Osteoblast (primary cell): Measurements from ENCODE around the gene ANKRD29. TPM values are rescaled to one million over a fixed set of nuclear protein-coding genes. Genes with fewer than 3 reads are reported as not detected.

Source experiments
- DNase-seq: peaks from one replicate; pipeline ENCODE4 v3.0.0; 2011; ENCODE audit warnings: low spot score, mixed read lengths; ENCODE audit not compliant: insufficient read length; ENCODE audit errors: missing footprints
- H2AFZ ChIP-seq: 2 replicates; pipeline ENCODE4 v1.6.0; 2011; ENCODE audit warnings: mild to moderate bottlenecking, low read length
- H3K27ac ChIP-seq: 2 replicates; pipeline ENCODE4 v1.5.1; 2011; ENCODE audit warnings: mild to moderate bottlenecking, low read depth, low read length, moderate library complexity
- H3K27me3 ChIP-seq: 2 replicates; pipeline ENCODE4 v1.6.0; 2012; ENCODE audit warnings: mild to moderate bottlenecking, control low read depth, inconsistent platforms, low read length, moderate library complexity; ENCODE audit not compliant: insufficient read depth
- H3K36me3 ChIP-seq: 2 replicates; pipeline ENCODE4 v1.5.1; 2011; ENCODE audit warnings: mild to moderate bottlenecking, low read length, control low read depth, moderate library complexity; ENCODE audit not compliant: insufficient read depth
- H3K4me1 ChIP-seq: 2 replicates; pipeline ENCODE4 v1.5.1; 2011; ENCODE audit warnings: mild to moderate bottlenecking, low read length, control low read depth, moderate library complexity; ENCODE audit not compliant: insufficient read depth
- H3K4me2 ChIP-seq: 2 replicates; pipeline ENCODE4 v1.6.0; 2011; ENCODE audit warnings: mild to moderate bottlenecking, low read length; ENCODE audit not compliant: insufficient read depth
- H3K4me3 ChIP-seq: fragments of 200-600 bp; sonication (generic); 3 replicates; pipeline ENCODE4 v1.5.1; 2012; ENCODE audit warnings: mild to moderate bottlenecking, low read length, inconsistent platforms; ENCODE audit not compliant: insufficient read depth
- H3K79me2 ChIP-seq: 2 replicates; pipeline ENCODE4 v1.6.0; 2012; ENCODE audit warnings: mild to moderate bottlenecking, low read length, control low read depth, inconsistent platforms; ENCODE audit not compliant: insufficient read depth
- H3K9me3 ChIP-seq: 2 replicates; pipeline ENCODE4 v1.5.1; 2011; ENCODE audit warnings: low read depth, low read length, control low read depth
- H4K20me1 ChIP-seq: 2 replicates; pipeline ENCODE4 v1.6.0; 2012; ENCODE audit warnings: mild to moderate bottlenecking, low read length, control low read depth; ENCODE audit not compliant: insufficient read depth
- total RNA-seq: library from RNA; depleted of rRNA; stranded (reverse); fragments of >200 nt; gene quantifications from 2 replicates; pipeline ENCODE4 v1.2.3, GENCODE V29; 2012
- TF ChIP-seq, protein P1 (sequence below): IDR thresholded peaks from 2 replicates; pipeline ENCODE4 v1.5.1; 2011; ENCODE audit warnings: mild to moderate bottlenecking, low read depth, low read length, moderate library complexity; ENCODE audit errors: extremely low read depth

The ANKRD29 gene
- total RNA-seq, 1 donor: 9.8 TPM

GRCh38 chr18:23599809-23600208 is 62.9 kb downstream of the ANKRD29 start:
- Histone ChIP-seq H3K9me3 (no peaks in the 10 kb centered on the region), H3K79me2 (no peaks in the 10 kb centered on the region)
- DNase-seq: no peak

DNA sequence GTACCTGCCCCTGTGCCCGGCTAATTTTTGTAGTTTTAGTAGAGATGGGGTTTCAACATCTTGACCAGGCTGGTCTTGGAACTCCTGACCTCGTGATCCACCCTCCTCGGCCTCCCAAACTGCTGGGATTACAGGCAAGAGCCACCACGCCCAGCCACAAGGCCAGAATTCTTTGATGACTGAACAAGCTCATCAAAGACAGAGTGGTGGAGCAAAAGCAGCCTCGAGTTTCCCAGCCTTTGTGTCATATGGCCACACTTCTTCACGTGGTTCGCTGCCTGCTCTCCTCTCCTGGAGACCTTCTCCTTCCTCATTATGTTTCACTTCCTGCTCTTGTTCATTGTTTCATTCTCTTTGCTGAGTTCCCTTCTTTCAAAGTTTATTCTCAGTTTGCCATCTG is 66.5 kb downstream of the ANKRD29 start:
- TF ChIP-seq, protein P1, sequence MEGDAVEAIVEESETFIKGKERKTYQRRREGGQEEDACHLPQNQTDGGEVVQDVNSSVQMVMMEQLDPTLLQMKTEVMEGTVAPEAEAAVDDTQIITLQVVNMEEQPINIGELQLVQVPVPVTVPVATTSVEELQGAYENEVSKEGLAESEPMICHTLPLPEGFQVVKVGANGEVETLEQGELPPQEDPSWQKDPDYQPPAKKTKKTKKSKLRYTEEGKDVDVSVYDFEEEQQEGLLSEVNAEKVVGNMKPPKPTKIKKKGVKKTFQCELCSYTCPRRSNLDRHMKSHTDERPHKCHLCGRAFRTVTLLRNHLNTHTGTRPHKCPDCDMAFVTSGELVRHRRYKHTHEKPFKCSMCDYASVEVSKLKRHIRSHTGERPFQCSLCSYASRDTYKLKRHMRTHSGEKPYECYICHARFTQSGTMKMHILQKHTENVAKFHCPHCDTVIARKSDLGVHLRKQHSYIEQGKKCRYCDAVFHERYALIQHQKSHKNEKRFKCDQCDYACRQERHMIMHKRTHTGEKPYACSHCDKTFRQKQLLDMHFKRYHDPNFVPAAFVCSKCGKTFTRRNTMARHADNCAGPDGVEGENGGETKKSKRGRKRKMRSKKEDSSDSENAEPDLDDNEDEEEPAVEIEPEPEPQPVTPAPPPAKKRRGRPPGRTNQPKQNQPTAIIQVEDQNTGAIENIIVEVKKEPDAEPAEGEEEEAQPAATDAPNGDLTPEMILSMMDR: no peak
- Histone ChIP-seq H3K27me3 (no peaks in the 10 kb centered on the region), H3K4me2 (no peak overlapping the region), H3K36me3 (no peaks in the 10 kb centered on the region), H4K20me1 (no peaks in the 10 kb centered on the region), H3K79me2 (no peaks in the 10 kb centered on the region), H2AFZ (no peak overlapping the region), H3K4me3 (no peak overlapping the region), H3K9me3 (no peaks in the 10 kb centered on the region), H3K27ac (no peak overlapping the region), H3K4me1 (peaks cover 25% of the 10 kb centered on the region)
- no peak for DNase-seq

More at GRCh38 chr18:23599809-23600208, 62.9 kb downstream of the ANKRD29 start:
- Histone ChIP-seq H3K27ac (no peak overlapping the region), H3K4me1 (peaks cover 4% of the 10 kb centered on the region), H3K4me3 (no peak overlapping the region), H3K36me3 (no peaks in the 10 kb centered on the region), H3K4me2 (no peak overlapping the region), H3K27me3 (no peaks in the 10 kb centered on the region), H2AFZ (no peak overlapping the region), H4K20me1 (no peaks in the 10 kb centered on the region)
- TF ChIP-seq, protein P1: no peak

DNA sequence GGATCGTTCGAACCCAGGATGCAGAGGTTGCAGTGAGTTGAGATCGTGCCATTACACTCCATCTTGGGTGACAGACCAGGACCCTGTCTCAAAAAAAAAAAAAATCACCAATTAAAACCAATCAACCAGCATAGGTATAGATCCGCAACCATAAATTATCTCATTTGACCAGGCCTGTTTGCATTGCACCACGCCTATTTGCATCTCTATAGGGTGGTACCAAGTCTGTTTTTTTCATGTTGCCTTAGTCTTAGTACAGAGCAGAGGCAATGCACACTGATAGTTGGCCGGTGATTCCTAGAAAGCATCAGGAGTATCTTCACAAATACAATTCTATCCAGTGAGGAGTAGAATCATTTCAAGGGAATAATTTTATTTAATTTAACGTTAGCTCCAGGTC is 67.1 kb downstream of the ANKRD29 start:
- Histone ChIP-seq H3K36me3 (no peaks in the 10 kb centered on the region), H3K4me3 (no peak overlapping the region), H3K27ac (no peak overlapping the region), H3K4me1 (peaks cover 28% of the 10 kb centered on the region), H3K4me2 (no peak overlapping the region), H2AFZ (no peak overlapping the region), H3K27me3 (no peaks in the 10 kb centered on the region), H3K9me3 (no peaks in the 10 kb centered on the region), H4K20me1 (no peaks in the 10 kb centered on the region), H3K79me2 (no peaks in the 10 kb centered on the region)
- TF ChIP-seq, protein P1: no peak
- no peak for DNase-seq

GRCh38 chr18:23593720-23594119 is 69.0 kb downstream of the ANKRD29 start:
- Histone ChIP-seq H4K20me1 (no peaks in the 10 kb centered on the region), H3K79me2 (no peaks in the 10 kb centered on the region), H3K4me2 (no peak overlapping the region), H3K4me3 (no peak overlapping the region), H3K36me3 (no peaks in the 10 kb centered on the region), H3K4me1 (peaks cover 32% of the 10 kb centered on the region), H3K9me3 (no peaks in the 10 kb centered on the region), H3K27ac (peak overlapping the region; percentile 88), H3K27me3 (no peaks in the 10 kb centered on the region), H2AFZ (peak overlapping the region; percentile 20)
- TF ChIP-seq, protein P1: no peak
- DNase-seq: peak; percentile 92
